Heart left ventricle (tissue), 16 donors: ENCODE results near the gene TTLL12. TPM values are rescaled to one million over a fixed set of nuclear protein-coding genes. Genes with fewer than 3 reads are reported as not detected.

Experiments used
- ATAC-seq, 4 donors: fragments of 200-7000 bp; cut with Tn5 transposase; one replicate each; pipeline ENCODE4 v1.9.1; 2020 to 2022; ENCODE audit warnings: moderate library complexity in 4 of 4, mild to moderate bottlenecking in 3 of 4, moderate number of reproducible peaks in 1 of 4
- DNase-seq, 5 donors: peaks; one replicate each; pipeline ENCODE4 v3.0.0-alpha.2; 2020
- H3K27ac ChIP-seq, 12 donors: fragments of 200-600 bp; sonication (generic) in 4 of 12; one replicate each; pipeline versions ENCODE4 v1.5.0 to v1.8.0; 2016 to 2022; ENCODE audit warnings: mild to moderate bottlenecking in 2 of 12
- H3K27me3 ChIP-seq, 9 donors: fragments of 200-600 bp; sonication (generic) in 2 of 9; one replicate each; pipeline versions ENCODE4 v1.5.1 to v1.8.0; 2016 to 2022; ENCODE audit warnings: mild to moderate bottlenecking in 3 of 9
- H3K36me3 ChIP-seq, 9 donors: fragments of 200-600 bp; sonication (generic) in 2 of 9; one replicate each; pipeline versions ENCODE4 v1.5.0 to v1.8.0; 2018 to 2022; ENCODE audit warnings: mild to moderate bottlenecking in 2 of 9
- H3K4me1 ChIP-seq, 12 donors: fragments of 200-600 bp; sonication (generic) in 4 of 12; one replicate each; pipeline versions ENCODE4 v1.5.0 to v1.8.0; 2016 to 2022; ENCODE audit warnings: mild to moderate bottlenecking in 3 of 12
- H3K4me3 ChIP-seq, 12 donors: fragments of 200-600 bp; sonication (generic) in 4 of 12; one replicate each; pipeline versions ENCODE4 v1.5.0 to v1.8.0; 2017 to 2022; ENCODE audit warnings: mild to moderate bottlenecking in 9 of 12, moderate library complexity in 4 of 12
- H3K9me3 ChIP-seq, 12 donors: fragments of 200-600 bp; sonication (generic) in 4 of 12; one replicate each; pipeline versions ENCODE4 v1.5.0 to v1.8.0; 2016 to 2022; ENCODE audit warnings: mild to moderate bottlenecking in 1 of 12
- POLR2A ChIP-seq, 2 donors: fragments of 450-650 bp; IDR thresholded peaks; one replicate each; pipeline ENCODE4 v1.6.1; 2017; ENCODE audit warnings: antibody characterized with exemption in 2 of 2, mild to moderate bottlenecking in 2 of 2, moderate library complexity in 2 of 2
- WGBS, 4 donors: extraction: QIAGEN DNeasy Blood & Tissue Kit in 2 of 4; methylation state at CpG; one replicate each; pipeline versions ENCODE4 v1.1.5 to v1.1.7; 2013 to 2018; 5-methylcytosine and 5-hydroxymethylcytosine counted together
- intact Hi-C, 10 donors: fragments of 100-400 bp; cut with DNase I; formaldehyde crosslinking; loops; one replicate each; pipeline versions ENCODE4 v1.11.1 to v1.14.2; 2022
- polyA plus RNA-seq, 2 donors: library from polyadenylated mRNA; stranded (reverse); fragments of 200-250 nt; gene quantifications; one replicate each; pipeline ENCODE4 v1.2.3, GENCODE V29; 2013
- total RNA-seq, 9 donors: library from RNA; depleted of rRNA in 2 of 9; stranded (reverse); fragments of >200 nt in 2 of 9; fragmentation: NEBNext Ultra II Directional in 3 of 9; extraction: Animal tissue kit (Norgen Biotek cat#: 25700) in 3 of 9; gene quantifications; one replicate each; pipeline versions ENCODE4 v1.1.0 to v1.2.4, GENCODE V29; 2016 to 2023
- TF ChIP-seq, protein P1 (sequence below), 12 donors: fragments of 200-600 bp; sonication (generic) in 4 of 12; IDR thresholded peaks; one replicate each; pipeline versions ENCODE4 v1.5.0 to v1.8.0; 2018 to 2022; ENCODE audit warnings: antibody characterized with exemption in 12 of 12, mild to moderate bottlenecking in 5 of 12
- donor health status: ischemic (EF 13 %, LVEDD 7.1; RV severe dilation, severe dysfunction).
- donor health status: healthy with polysubstance abuse.
- donor health status: DM: no; HTN: yes; CAD: no.
- donor health status: DM: no; HTN: no; CAD: no.
- donor health status: ischemic (EF 25% LVEDD 6.9; RV normal size, moderate dysfunction).
- donor health status: ischemic (EF 25% LVEDD 5.7; RV mildly dilated, moderate dysfunction).
- donor health status: healthy.
- donor health status: DM: yes; HTN: yes; CAD: no.
- donor health status: ischemic (EF 35%, LVEDD 5.7; RV mildly dilated, moderate dysfunction).
- donor health status: nonischemic (EF 11% LVEDD 7.7; RV severe dilation, severe dysfunction).
- donor health status: DM: yes; HTN: yes; CAD: no.
- donor health status: PGD.
- donor health status: ischemic (EF 29% LVEDD 5.4; RV normal size, mild dysfunction).
- donor health status: nonischemic (EF 23%, LVEDD 6.1; RV moderate dilation, normal function).

TTLL12 gene
- total and polyA plus RNA-seq, 11 donors, result 8.0 to 29.0 (median 11.9) TPM

DNA sequence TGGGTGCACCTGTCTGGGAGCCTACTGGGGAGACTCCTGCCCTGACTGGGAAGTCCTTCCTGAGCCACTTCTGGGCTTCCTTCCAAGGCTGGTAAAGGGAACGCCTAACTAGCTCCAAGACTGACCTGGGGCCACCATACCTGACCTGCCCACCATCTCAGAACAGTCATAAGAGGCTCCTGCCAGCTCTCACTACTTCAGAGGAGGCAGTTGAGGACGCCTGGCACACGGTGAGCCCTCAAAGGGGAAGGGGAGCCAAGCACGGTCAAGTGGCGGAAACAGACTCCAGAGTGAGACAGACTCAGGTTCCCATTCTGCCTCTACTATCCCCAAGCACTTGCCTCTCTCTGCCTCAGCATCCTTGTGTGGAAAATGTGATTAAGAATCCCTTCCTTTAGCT, 51.4 kb downstream of the TTLL12 start:
- Histone ChIP-seq H3K4me3 (no peak overlapping the region), H3K4me1 (peaks cover 0 to 36% (median 19%) of the 10 kb centered on the region in 12 donors), H3K27ac (peak overlapping the region in 1 of 12 donors; percentile 55), H3K27me3 (no peaks in the 10 kb centered on the region), H3K9me3 (no peaks in the 10 kb centered on the region), H3K36me3 (peaks cover 0 to 91% (median 69%) of the 10 kb centered on the region in 9 donors)
- no peak for TF ChIP-seq POLR2A (IDR thresholded peaks at IDR 0.05)
- TF ChIP-seq, protein P1, sequence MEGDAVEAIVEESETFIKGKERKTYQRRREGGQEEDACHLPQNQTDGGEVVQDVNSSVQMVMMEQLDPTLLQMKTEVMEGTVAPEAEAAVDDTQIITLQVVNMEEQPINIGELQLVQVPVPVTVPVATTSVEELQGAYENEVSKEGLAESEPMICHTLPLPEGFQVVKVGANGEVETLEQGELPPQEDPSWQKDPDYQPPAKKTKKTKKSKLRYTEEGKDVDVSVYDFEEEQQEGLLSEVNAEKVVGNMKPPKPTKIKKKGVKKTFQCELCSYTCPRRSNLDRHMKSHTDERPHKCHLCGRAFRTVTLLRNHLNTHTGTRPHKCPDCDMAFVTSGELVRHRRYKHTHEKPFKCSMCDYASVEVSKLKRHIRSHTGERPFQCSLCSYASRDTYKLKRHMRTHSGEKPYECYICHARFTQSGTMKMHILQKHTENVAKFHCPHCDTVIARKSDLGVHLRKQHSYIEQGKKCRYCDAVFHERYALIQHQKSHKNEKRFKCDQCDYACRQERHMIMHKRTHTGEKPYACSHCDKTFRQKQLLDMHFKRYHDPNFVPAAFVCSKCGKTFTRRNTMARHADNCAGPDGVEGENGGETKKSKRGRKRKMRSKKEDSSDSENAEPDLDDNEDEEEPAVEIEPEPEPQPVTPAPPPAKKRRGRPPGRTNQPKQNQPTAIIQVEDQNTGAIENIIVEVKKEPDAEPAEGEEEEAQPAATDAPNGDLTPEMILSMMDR (IDR thresholded peaks at IDR 0.05), result no peak
- 80 to 92% (median 83%) methylated on average over 5 of the region's 5 CpGs for WGBS, 4 donors
- DNase-seq, result no peak
- no peak for ATAC-seq
- intact Hi-C loops, result loop anchor here in 1 of 10 donors (10.0 kb wide), 1 partner anchor 61 kb away; no protein-coding TSS in a partner anchor

DNA sequence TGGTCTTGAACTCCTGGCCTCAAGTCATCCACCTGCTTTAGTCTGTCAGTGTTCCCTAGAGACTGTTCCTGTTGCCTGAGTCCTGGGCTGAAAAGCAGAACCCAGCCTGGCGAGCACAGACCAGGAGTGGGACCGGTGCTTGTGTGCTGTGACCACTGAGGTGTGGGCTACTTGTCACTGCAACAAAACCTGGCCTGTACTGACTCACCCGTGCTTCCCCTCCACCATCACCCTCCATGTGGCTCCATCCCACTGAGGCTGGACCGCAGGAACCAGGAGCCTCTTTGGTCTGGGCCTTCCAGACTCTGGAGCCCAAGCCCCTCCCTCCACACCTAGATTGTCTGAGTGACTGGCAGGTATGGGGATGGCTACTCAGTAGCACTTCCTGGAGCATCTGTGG, 52.4 kb downstream of the TTLL12 start:
- H3K4me1 ChIP-seq, result peaks cover 0 to 36% (median 19%) of the 10 kb centered on the region in 12 donors
- 93 to 98% (median 97%) methylated on average over 3 to 4 of the region's 4 CpGs for WGBS, 4 donors
- H3K4me3 ChIP-seq, result no peak overlapping the region
- DNase-seq (no peak), ATAC-seq (no peak)
- TF ChIP-seq, protein P1 (IDR thresholded peaks at IDR 0.05), result no peak
- no peak for TF ChIP-seq POLR2A (IDR thresholded peaks at IDR 0.05)
- no peaks in the 10 kb centered on the region for H3K27me3 ChIP-seq
- H3K27ac ChIP-seq, result no peak overlapping the region
- intact Hi-C loops, result loop anchor here in 1 of 10 donors (10.0 kb wide), 1 partner anchor 60 kb away; no protein-coding TSS in a partner anchor
- peaks cover 0 to 81% (median 59%) of the 10 kb centered on the region in 9 donors for H3K36me3 ChIP-seq
- no peaks in the 10 kb centered on the region for H3K9me3 ChIP-seq

DNA sequence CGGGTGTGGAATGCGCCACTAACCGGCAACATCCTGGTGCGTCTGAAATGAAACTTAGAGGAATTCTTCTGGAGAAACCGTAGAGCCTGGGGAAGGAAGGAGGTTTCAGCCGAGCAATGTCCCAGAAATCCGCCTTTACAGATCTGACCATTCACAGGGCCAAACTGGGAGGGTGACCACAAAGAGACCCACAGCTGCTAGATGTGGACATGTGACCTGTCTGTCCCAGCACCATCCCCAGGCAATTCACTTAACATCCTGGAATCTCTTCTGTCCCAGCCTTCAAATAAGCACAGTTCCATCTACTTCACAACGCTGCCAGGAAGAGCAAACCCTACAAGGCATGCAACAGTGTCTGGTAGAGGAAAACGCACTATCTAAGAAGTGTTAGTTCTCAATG, 53.5 kb downstream of the TTLL12 start:
- ATAC-seq (no peak), DNase-seq (no peak)
- intact Hi-C loops, result loop anchor here in 1 of 10 donors (10.0 kb wide), 1 partner anchor 59 kb away; no protein-coding TSS in a partner anchor
- no peak overlapping the region for H3K4me3 ChIP-seq
- peaks cover 0 to 70% (median 49%) of the 10 kb centered on the region in 9 donors for H3K36me3 ChIP-seq
- H3K27me3 ChIP-seq, result no peaks in the 10 kb centered on the region
- no peak for TF ChIP-seq POLR2A (IDR thresholded peaks at IDR 0.05)
- TF ChIP-seq, protein P1 (IDR thresholded peaks at IDR 0.05), result no peak
- 91 to 93% (median 92%) methylated on average over 9 of the region's 9 CpGs for WGBS, 4 donors
- H3K27ac ChIP-seq, result no peak overlapping the region
- H3K9me3 ChIP-seq, result no peaks in the 10 kb centered on the region
- H3K4me1 ChIP-seq, result peaks cover 0 to 36% (median 19%) of the 10 kb centered on the region in 12 donors

DNA sequence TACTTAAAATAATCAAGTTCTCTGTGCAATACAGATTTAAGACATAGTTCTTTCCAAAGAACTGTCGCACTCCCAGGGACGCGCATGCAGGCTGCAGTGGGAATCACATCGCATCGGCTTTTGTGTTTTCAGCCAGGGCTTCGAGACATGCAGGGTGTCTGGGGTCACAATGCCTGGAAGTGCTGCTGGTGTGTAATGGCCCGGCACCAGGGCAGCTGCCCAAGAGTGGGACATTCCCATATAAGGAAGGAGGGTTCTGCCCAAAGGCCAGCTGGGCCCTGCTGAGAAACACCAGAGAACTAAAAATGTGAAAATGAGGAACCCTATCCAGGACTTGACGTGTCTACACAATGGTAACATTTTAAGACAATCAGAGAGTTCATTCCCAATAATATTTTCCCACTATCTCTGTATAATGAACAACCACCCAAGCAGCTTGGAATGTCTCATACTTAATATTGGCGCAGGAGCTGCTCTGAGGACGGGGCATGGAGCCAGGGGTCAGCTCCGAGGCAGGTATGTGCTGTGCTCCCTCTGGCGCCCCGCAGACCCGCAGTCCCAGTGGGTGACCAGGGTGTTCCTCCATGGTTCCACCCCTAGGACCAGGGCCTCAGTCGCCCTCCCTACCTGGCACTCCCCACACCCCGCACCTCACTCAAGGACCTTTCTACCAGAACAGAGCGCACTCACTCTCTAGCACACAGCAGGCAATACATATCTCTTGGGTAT, 55.0 kb downstream of the TTLL12 start:
- Histone ChIP-seq H3K9me3 (no peaks in the 10 kb centered on the region), H3K4me3 (no peak overlapping the region), H3K27ac (peak overlapping the region in 6 of 12 donors; percentile 1 to 66 (median 42)), H3K4me1 (peaks cover 0 to 30% (median 18%) of the 10 kb centered on the region in 12 donors), H3K27me3 (no peaks in the 10 kb centered on the region), H3K36me3 (peaks cover 0 to 55% (median 34%) of the 10 kb centered on the region in 9 donors)
- DNase-seq (peak in 3 of 5 donors; percentile 42 to 60 (median 43)), ATAC-seq (peak; percentile 52 to 80 (median 61))
- intact Hi-C loops, result loop anchor here in 1 of 10 donors (10.0 kb wide), 1 partner anchor 57 kb away; no protein-coding TSS in a partner anchor
- TF ChIP-seq POLR2A (IDR thresholded peaks at IDR 0.05), result no peak
- TF ChIP-seq, protein P1 (IDR thresholded peaks at IDR 0.05), result no peak
- WGBS, 4 donors, result 65 to 76% (median 66%) methylated on average over 14 to 17 of the region's 17 CpGs
